Smooth muscle cell (in vitro differentiated cells): ENCODE data around the gene PANX2. TPM values are rescaled to one million over a fixed set of nuclear protein-coding genes. Genes with fewer than 3 reads are reported as not detected.

Source experiments
- DNase-seq: peaks from one replicate; lab custom pipeline; 2025; ENCODE audit not compliant: unreplicated experiment; lab: John Stamatoyannopoulos, UW
- H2AFZ ChIP-seq: fragments of 200-600 bp; sonication (generic); 2 replicates; pipeline ENCODE4 v1.6.0; 2016; ENCODE audit warnings: antibody characterized with exemption, low read depth, mild to moderate bottlenecking
- H3F3A ChIP-seq: fragments of 200-600 bp; sonication (generic); 2 replicates; pipeline ENCODE4 v1.6.0; 2017; ENCODE audit warnings: antibody characterized with exemption, low read depth
- H3K27ac ChIP-seq: fragments of 200-600 bp; sonication (generic); 2 replicates; pipeline ENCODE4 v1.5.1; 2016; ENCODE audit warnings: low read depth, mild to moderate bottlenecking
- H3K27me3 ChIP-seq: fragments of 200-600 bp; sonication (generic); 2 replicates; pipeline ENCODE4 v1.6.1; 2016; ENCODE audit warnings: low read depth, mild to moderate bottlenecking
- H3K36me3 ChIP-seq: fragments of 200-600 bp; sonication (generic); 2 replicates; pipeline ENCODE4 v1.5.1; 2016; ENCODE audit warnings: low read depth
- H3K4me1 ChIP-seq: fragments of 200-600 bp; sonication (generic); 2 replicates; pipeline ENCODE4 v1.5.1; 2016; ENCODE audit warnings: low read depth
- H3K4me2 ChIP-seq: fragments of 200-600 bp; sonication (generic); 2 replicates; pipeline ENCODE4 v1.6.0; 2016; ENCODE audit warnings: mild to moderate bottlenecking
- H3K4me3 ChIP-seq: fragments of 200-600 bp; sonication (generic); 2 replicates; pipeline ENCODE4 v1.5.1; 2016; ENCODE audit warnings: mild to moderate bottlenecking
- H3K79me2 ChIP-seq: fragments of 200-600 bp; sonication (generic); 2 replicates; pipeline ENCODE4 v1.6.0; 2016; ENCODE audit warnings: low read depth, mild to moderate bottlenecking
- H3K9ac ChIP-seq: fragments of 200-600 bp; sonication (generic); 2 replicates; pipeline ENCODE4 v1.6.0; 2016; ENCODE audit warnings: low read depth
- H3K9me3 ChIP-seq: fragments of 200-600 bp; sonication (generic); replicated peaks from 2 replicates; pipeline ENCODE4 v1.5.1; 2016; ENCODE audit warnings: low read depth
- H4K20me1 ChIP-seq: fragments of 200-600 bp; sonication (generic); 2 replicates; pipeline ENCODE4 v1.6.0; 2016; ENCODE audit warnings: low read depth
- CTCF ChIP-seq: fragments of 200-600 bp; sonication (generic); IDR thresholded peaks from 2 replicates; pipeline ENCODE4 v1.5.1; 2017; ENCODE audit warnings: borderline replicate concordance, mild to moderate bottlenecking, antibody characterized with exemption; ENCODE audit not compliant: insufficient read depth, poor library complexity, severe bottlenecking
- WGBS: methylation state at CpG from one replicate; pipeline ENCODE4 v1.1.7; 2016; ENCODE audit warnings: low lambda C conversion rate; 5-methylcytosine and 5-hydroxymethylcytosine counted together
- polyA plus RNA-seq: library from polyadenylated mRNA; unstranded; fragments of >200 nt; fragmentation: Nextera tagmentation; extraction: Ambion mirVana; gene quantifications from 2 replicates; pipeline ENCODE4 v1.2.1, GENCODE V29; 2016
- total RNA-seq: library from RNA; depleted of rRNA; stranded (reverse); fragments of >200 nt; gene quantifications from 2 replicates; pipeline ENCODE4 v1.2.3, GENCODE V29; 2014

The PANX2 gene
- total and polyA plus RNA-seq, 2 experiments from 2014 or later: 2.9 to 5.1 TPM

GRCh38 chr22:50174382-50175190 lies 4.1 kb downstream of the PANX2 start:
- no peaks in the 10 kb centered on the region for H3K27me3 ChIP-seq
- H3K27ac ChIP-seq: no peak overlapping the region
- H3F3A ChIP-seq: no peaks in the 10 kb centered on the region
- no peak for DNase-seq
- no peaks in the 10 kb centered on the region for H3K36me3 ChIP-seq
- H2AFZ ChIP-seq: no peak overlapping the region
- no peaks in the 10 kb centered on the region for H3K4me1 ChIP-seq
- H3K9ac ChIP-seq: no peak overlapping the region
- H3K4me3 ChIP-seq: no peak overlapping the region
- no peak overlapping the region for H3K4me2 ChIP-seq
- H3K79me2 ChIP-seq: no peaks in the 10 kb centered on the region
- no peaks in the 10 kb centered on the region for H3K9me3 ChIP-seq
- H4K20me1 ChIP-seq: no peaks in the 10 kb centered on the region
- TF ChIP-seq CTCF: no peak
- WGBS: 95% methylated on average over 17 of the region's 27 CpGs

GRCh38 chr22:50175191-50175461 lies 4.6 kb downstream of the PANX2 start:
- Histone ChIP-seq H3K9me3 (no peaks in the 10 kb centered on the region), H3K27me3 (no peaks in the 10 kb centered on the region), H3F3A (no peaks in the 10 kb centered on the region), H3K9ac (no peak overlapping the region), H4K20me1 (no peaks in the 10 kb centered on the region), H3K4me1 (no peaks in the 10 kb centered on the region), H3K4me2 (no peak overlapping the region), H3K27ac (no peak overlapping the region), H3K79me2 (no peaks in the 10 kb centered on the region), H3K36me3 (no peaks in the 10 kb centered on the region), H3K4me3 (no peak overlapping the region), H2AFZ (no peak overlapping the region)
- DNase-seq: no peak
- 100% methylated on average over 3 of the region's 6 CpGs for WGBS
- TF ChIP-seq CTCF: no peak

DNA sequence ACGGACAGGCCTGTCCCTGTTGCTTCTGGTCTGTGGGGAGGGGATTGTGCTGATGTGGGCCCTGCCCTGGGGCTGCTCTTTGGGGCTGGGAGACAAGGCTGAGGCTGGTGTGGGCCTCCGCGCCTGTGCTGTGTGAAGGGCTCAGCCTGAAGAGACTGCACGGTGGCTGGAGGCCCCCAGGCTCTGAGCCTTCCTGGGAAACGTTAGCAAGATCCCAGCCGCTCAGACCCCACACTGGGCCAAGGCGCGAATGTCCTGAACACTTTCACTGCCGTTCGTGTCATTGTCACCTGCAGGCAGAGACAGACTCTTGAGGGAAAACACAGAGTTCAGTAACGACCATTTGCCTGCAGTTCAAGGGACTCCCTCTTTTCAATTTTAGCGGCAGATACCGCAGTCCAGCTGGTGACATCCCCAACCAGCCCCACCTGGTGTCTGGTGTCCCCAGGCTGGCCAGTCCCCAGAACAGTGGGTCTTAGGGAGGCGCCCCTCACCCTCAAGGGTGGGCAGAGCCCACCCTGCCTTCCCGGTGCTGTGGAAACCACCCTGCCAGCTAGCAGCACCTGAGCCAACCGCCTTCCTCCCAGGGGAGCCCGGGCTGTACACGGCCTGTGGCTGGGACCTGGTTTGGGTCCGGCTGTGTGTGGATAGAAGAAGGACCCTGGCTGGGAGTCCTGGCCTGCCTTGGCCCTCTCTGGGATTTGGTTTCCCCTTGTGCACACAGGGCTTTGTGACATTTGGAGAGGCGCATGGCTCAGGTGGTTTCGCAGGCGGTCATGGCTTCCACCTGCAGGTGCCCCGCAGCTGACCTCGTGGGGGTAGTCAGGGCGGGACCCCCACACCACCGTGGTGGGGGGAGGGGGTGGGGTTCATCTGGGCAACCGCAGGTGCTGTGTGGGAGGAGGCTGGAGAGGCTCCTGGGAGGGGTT lies 5.7 kb downstream of the PANX2 start:
- H3K9ac ChIP-seq: no peak overlapping the region
- no peak overlapping the region for H3K4me2 ChIP-seq
- TF ChIP-seq CTCF: no peak
- H3K9me3 ChIP-seq: no peaks in the 10 kb centered on the region
- H3K4me1 ChIP-seq: no peaks in the 10 kb centered on the region
- no peaks in the 10 kb centered on the region for H3K36me3 ChIP-seq
- no peak overlapping the region for H2AFZ ChIP-seq
- H3K4me3 ChIP-seq: no peak overlapping the region
- no peak for DNase-seq
- WGBS: 86% methylated on average over 27 of the region's 27 CpGs
- no peak overlapping the region for H3K27ac ChIP-seq
- no peaks in the 10 kb centered on the region for H3F3A ChIP-seq
- H3K27me3 ChIP-seq: no peaks in the 10 kb centered on the region
- H3K79me2 ChIP-seq: no peaks in the 10 kb centered on the region
- H4K20me1 ChIP-seq: no peaks in the 10 kb centered on the region
